ENCODE data around the gene CTNNA3.
"Not testable (repeated sequence)": the region's sequence is repeated elsewhere in the genome, so short reads cannot be mapped to it uniquely, and the experiment has no call there.

Gene CTNNA3

GRCh38 chr10:66381045-66381444, 1315.0 kb downstream of the CTNNA3 start:
- no peak overlapping the region for H3K27ac ChIP-seq
- no peak for DNase-seq (ENCODE audit: low read depth, low spot score)

GRCh38 chr10:66378117-66378876, 1317.7 kb downstream of the CTNNA3 start:
- H3K27ac ChIP-seq, result no peak overlapping the region
- no peak for DNase-seq (ENCODE audit: low read depth, low spot score)

- no peak for DNase-seq (ENCODE audit: low read depth, low spot score)
- no peak overlapping the region for H3K27ac ChIP-seq
Observed at GRCh38 chr10:66368146-66368545, 1327.8 kb downstream of the CTNNA3 start.

- no peak for DNase-seq (ENCODE audit: low read depth, low spot score)
- no peak overlapping the region for H3K27ac ChIP-seq
Observed at GRCh38 chr10:66366163-66366562, 1329.8 kb downstream of the CTNNA3 start.

- no peak for DNase-seq (ENCODE audit: low read depth, low spot score)
- no peak overlapping the region for H3K27ac ChIP-seq
Observed at GRCh38 chr10:66365686-66366085, 1330.3 kb downstream of the CTNNA3 start.

GRCh38 chr10:66362522-66362921, 1333.5 kb downstream of the CTNNA3 start:
- H3K27ac ChIP-seq, result no peak overlapping the region
- no peak for DNase-seq (ENCODE audit: low read depth, low spot score)

- DNase-seq (ENCODE audit: low read depth, low spot score); H3K27ac ChIP-seq: not testable (repeated sequence)
Observed at GRCh38 chr10:66353822-66354221, 1342.2 kb downstream of the CTNNA3 start.

GRCh38 chr10:66353422-66353821, 1342.6 kb downstream of the CTNNA3 start:
- no peak for DNase-seq (ENCODE audit: low read depth, low spot score)
- H3K27ac ChIP-seq, result no peak overlapping the region

GRCh38 chr10:66350622-66351399, 1345.2 kb downstream of the CTNNA3 start:
- DNase-seq (ENCODE audit: low read depth, low spot score), result no peak
- no peak overlapping the region for H3K27ac ChIP-seq

- DNase-seq (ENCODE audit: low read depth, low spot score), result no peak
- H3K27ac ChIP-seq, result no peak overlapping the region
Observed at GRCh38 chr10:66349726-66350125, 1346.3 kb downstream of the CTNNA3 start.

- no peak for DNase-seq (ENCODE audit: low read depth, low spot score)
- no peak overlapping the region for H3K27ac ChIP-seq
Observed at GRCh38 chr10:66349076-66349475, 1346.9 kb downstream of the CTNNA3 start.

GRCh38 chr10:66337211-66337610, 1358.8 kb downstream of the CTNNA3 start:
- DNase-seq (ENCODE audit: low read depth, low spot score), result no peak
- no peak overlapping the region for H3K27ac ChIP-seq

GRCh38 chr10:66336791-66337190, 1359.2 kb downstream of the CTNNA3 start:
- no peak overlapping the region for H3K27ac ChIP-seq
- no peak for DNase-seq (ENCODE audit: low read depth, low spot score)

- DNase-seq (ENCODE audit: low read depth, low spot score); H3K27ac ChIP-seq: not testable (repeated sequence)
Observed at GRCh38 chr10:66335753-66336152, 1360.2 kb downstream of the CTNNA3 start.

- no peak for DNase-seq (ENCODE audit: low read depth, low spot score)
- no peak overlapping the region for H3K27ac ChIP-seq
Observed at GRCh38 chr10:66329147-66329546, 1366.8 kb downstream of the CTNNA3 start.

GRCh38 chr10:66326876-66327275, 1369.1 kb downstream of the CTNNA3 start:
- no peak overlapping the region for H3K27ac ChIP-seq
- DNase-seq (ENCODE audit: low read depth, low spot score), result no peak

GRCh38 chr10:66322777-66323176, 1373.2 kb downstream of the CTNNA3 start:
- H3K27ac ChIP-seq, result no peak overlapping the region
- DNase-seq (ENCODE audit: low read depth, low spot score), result no peak

GRCh38 chr10:66321723-66322665, 1374.0 kb downstream of the CTNNA3 start:
- no peak overlapping the region for H3K27ac ChIP-seq
- no peak for DNase-seq (ENCODE audit: low read depth, low spot score)

- no peak for DNase-seq (ENCODE audit: low read depth, low spot score)
- H3K27ac ChIP-seq, result no peak overlapping the region
Observed at GRCh38 chr10:66318761-66319160, 1377.2 kb downstream of the CTNNA3 start.

GRCh38 chr10:66307826-66308225, 1388.2 kb downstream of the CTNNA3 start:
- no peak overlapping the region for H3K27ac ChIP-seq
- no peak for DNase-seq (ENCODE audit: low read depth, low spot score)

Measured in epithelial cell of prostate (primary cell).